ENCODE data around the gene PRG3.

The PRG3 gene, protein sequence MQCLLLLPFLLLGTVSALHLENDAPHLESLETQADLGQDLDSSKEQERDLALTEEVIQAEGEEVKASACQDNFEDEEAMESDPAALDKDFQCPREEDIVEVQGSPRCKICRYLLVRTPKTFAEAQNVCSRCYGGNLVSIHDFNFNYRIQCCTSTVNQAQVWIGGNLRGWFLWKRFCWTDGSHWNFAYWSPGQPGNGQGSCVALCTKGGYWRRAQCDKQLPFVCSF

DNA sequence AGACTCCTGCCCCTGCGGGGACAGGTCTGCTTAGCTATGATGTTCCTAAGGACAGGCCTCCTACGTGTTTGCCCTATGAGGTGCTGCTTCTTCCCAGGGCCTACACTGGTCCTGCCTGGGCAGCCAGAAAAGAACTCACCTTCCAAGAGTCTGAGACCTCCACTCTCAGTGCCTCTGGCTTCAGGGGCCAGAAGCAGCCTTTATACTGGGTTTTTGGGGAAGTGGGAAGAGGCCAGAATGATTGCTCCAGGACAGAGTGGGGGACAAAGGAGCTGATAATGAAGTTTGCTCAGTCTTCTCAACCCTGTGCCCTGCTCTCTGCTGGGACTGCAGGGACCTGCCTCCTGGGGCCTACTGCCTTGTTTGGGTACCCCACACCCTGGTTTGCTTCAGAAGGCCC lies at the start of gene PRG3:
Gene PRG3 (minus strand): TSS at position 176 of the 400 bp plus-strand sequence. CDS start 442 bp downstream, outside the sequence.
- no peak for DNase-seq (ENCODE audit: low read depth in 1 of 2, low spot score in 1 of 2)

DNA sequence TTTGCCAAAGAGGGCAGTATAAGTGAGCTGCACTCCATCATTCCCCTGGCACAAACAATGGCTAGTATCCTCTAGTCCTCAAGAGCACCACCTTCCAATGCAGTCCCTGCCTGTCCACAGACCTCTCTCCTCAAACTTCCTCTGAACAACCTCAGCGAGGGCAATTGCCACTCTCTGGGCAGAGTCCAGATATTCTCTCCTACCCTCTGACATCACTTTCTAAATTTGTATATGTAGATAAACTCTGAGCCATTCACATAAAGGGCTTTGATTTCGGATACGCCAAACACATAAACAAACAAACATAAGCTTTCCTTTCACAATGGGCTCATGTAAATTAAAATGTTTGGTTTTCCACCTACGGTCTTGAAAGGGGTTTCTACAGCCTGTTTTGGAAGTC lies 49.0 kb upstream of the PRG3 start:
- DNase-seq (ENCODE audit: low read depth in 1 of 2, low spot score in 1 of 2): no peak

DNA sequence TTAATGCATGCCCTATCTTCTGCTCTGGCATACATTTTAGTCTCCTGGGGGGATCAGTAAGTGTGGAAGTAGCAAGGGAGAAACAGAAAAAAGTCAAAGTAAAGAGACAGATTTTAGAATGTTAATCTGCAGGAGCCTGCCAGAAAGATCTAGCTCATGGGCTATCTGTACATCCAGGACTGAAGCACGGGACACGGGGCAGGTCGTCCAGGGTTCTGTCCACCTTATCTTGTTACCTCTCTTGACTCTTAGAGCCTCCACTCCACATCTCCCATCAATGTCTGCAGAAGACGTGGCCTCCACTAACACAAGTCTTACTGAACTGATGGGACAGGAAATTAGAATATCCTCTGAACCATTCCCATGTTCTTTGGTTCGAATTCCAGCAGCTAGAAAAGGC lies 47.7 kb upstream of the PRG3 start:
- no peak for DNase-seq (ENCODE audit: low read depth in 1 of 2, low spot score in 1 of 2)

DNA sequence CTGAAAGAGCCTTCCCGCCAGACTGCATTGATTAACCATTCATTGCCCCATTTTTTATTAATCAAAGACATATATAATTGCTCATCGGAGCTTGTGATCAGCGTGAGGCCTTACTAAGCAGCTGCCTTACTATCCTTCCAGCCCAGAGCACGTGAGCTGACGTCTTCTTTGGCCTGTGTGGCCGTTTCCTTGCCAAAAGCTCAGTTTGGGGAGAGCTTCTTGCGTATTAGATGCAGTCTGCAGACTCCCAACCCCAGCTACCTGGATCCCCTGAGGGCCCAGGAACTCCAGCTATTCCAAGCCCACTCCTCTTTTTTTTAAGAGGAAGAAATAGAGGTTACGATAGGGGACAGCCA lies 46.8 kb upstream of the PRG3 start:
- DNase-seq (ENCODE audit: low read depth in 1 of 2, low spot score in 1 of 2): no peak

DNA sequence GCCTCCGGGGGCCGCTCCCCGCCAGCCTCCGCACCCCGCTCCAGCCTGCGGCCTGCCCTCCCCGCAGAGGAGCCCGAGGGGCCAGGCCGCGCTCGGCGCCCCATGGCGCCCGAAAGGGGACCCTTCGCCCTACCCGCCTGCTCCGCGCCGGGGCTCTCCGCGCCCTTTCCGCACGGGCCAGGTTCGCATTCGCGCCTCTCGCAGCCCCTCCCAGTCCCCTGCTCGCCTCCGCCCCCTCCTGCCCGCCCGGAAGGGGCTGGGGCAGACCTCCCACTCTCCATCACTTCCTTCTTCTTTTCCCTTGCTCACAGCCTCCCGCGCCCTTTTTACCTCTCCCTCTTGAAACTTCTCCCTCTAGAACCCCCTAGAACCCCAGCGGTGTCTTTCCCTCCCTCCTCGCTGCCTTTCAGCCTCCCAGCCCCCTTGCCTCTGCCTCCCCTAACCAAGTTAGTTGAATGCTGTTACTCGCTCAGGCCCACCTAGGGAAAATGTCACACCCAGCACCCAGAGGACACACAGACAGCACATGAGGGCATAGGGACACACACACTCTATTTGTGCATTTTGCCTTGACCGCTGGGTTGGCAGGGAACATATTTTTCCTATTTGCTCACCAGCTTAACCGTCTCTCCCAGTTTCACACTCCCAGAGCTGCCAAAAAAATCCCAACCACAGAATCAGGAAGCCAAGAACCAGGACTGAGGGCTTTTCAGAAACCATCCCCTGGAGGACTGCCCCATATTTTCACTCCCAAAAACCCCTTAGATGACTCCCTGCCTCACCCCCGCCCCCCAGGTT lies 46.2 kb upstream of the PRG3 start, which contains the start of gene SLC43A3:
Gene SLC43A3 (minus strand): TSS at position 193 of the 798 bp plus-strand sequence. CDS start 949 bp downstream, outside the sequence.
- DNase-seq (ENCODE audit: low read depth in 1 of 2, low spot score in 1 of 2): peak; percentile 20 to 77

DNA sequence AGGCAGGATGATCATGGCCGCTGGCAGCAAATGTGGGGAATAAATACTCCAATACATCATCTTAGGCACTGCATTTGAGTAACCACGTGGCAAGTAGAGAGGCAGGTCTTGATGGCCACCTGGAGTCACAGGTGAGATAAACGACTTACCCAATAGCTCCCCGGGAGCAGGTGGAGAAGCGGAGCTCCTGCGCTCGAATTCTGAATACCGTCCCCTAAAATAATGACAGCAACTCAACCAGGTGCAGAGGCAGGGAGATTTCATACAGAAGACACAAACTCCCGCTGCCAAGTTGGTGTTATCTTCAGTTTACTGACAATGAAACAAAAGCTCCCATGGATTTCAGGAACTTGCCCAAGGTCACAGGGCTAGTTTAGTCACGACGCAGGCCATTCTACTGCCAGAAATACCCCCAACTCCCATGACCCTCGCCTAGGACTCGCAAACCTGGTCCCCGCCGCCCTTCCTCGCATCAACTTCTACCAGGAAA lies 45.5 kb upstream of the PRG3 start:
- DNase-seq (ENCODE audit: low read depth in 1 of 2, low spot score in 1 of 2): no peak

DNA sequence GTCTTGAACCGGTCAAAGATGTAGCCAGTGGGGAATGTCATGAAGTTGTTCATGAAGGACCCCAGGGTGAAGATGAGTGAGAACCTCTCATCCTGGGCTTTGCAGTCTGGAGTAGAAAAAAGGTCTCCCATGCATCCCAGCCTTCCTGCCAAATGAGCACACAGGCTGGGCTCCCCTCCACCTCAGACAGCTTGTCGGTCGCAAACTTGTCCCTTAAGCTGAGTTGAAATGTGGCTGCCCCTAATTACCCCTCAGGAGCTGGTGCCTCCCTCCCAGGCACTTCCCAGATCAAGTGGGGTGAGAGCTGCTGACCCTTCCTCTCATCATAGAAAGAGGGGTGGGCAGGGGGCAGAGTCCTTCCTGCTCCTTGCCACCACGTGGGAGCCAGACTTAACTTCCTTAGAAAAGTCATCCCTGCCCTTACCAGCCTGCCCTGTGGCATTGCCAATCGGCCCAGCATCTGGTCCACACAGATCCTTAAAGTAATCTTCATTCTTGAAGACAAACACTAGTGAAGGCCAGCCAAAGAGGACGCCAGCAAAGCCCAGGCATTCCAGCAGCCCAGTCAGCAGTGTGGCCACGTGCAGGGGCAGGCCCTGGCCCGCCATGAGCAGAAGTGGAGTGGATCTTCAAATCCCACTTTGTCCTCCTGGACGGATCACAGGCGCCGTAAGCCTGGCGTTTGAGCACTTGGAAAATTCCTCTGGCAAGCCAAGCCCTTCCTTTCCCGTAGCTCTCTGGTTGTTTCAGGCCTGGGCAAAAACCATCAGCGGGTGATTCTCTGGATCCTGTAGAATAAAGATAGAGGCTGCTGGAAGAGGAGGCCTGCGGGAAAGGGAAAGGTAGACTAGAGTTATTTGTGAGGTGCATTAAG lies 44.9 kb upstream of the PRG3 start:
- no peak for DNase-seq (ENCODE audit: low read depth in 1 of 2, low spot score in 1 of 2)

DNA sequence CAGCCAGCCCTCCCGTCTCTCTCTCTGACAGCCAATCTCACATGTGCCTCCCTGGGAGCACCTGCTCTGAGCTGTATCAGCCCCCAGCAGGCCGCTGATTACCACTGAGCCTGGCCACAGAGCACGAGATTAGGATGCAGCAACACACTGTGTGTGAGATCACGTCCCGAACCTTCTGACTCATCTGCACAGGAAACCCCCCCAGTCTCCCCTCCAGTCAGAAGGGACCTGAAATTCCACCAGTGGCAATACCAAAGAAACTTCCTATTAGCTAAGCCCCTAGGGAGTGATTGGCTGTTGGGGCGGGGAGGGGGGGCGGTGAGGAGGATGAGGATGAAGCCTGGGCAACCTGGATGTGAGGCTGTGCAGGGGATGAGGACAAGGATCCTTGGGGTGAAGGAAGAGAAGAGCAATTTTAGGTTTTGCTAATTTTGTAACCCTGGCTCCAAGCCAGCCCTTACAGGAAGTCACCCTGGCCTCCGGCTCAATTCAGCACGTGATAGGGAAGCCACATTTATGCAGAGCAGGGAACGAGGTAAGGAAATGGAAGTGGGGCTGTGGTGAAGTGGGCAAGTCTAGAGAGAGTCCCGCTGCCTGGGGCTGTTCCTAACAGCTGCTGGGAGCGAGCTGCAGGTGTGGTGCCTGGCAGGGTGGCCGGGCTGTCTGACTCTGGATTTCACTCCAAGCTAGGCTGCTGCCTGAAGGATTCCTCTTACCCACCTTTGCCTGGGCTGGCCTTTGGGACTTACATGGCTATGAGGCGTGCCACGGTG lies 44.0 kb upstream of the PRG3 start:
- DNase-seq (ENCODE audit: low read depth in 1 of 2, low spot score in 1 of 2): peak; percentile 58 to 69

DNA sequence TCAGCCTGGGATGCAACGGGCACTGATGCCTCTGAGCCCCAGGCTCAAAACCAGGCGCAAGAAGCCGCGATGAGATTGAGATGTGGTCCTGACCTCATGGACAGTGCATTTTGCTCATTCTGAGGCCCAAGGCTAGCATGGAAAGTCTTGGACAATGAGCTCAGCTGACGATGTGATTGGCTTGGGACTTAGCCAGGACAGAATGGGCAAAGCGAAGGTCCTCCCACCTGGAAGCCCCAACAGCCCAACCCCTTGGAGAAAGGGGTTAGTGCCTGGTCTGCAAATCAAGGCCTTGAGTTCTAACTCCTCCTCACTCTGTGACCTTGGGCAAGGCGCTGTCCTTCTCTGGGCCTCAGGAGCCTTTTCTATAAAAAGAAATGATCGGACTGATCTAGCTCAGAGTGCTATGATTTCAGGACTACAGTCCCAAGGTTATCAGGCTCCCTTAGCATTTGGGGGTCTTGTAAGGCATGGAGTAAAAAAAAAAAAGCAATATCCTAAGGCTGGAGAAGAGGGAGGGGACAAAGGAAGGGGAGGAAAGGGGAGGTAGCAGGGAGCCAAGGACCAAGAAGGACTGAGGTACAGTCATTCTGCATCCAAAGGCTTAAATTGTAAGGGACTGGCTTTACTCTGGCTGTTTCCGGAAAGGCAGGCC lies 43.3 kb upstream of the PRG3 start:
- no peak for DNase-seq (ENCODE audit: low read depth in 1 of 2, low spot score in 1 of 2)

DNA sequence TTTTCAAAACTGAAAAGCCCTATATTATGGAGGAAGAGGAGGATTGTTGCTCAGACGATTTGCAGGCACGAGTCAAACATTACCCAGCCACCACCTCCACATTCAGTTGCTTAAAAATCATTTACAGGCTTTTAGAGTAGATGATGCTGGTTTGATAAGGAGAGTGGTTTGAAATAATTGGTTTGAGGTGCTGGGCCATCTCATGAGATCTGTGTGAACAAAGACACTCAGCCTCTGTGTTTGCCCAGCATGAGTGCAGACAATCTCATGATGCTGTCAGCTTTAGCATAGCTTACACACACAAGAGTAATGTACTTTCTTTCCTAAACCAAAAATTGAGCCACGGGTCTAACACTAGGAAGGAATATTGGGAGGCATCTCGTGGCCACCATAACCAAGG lies 41.7 kb upstream of the PRG3 start:
- no peak for DNase-seq (ENCODE audit: low read depth in 1 of 2, low spot score in 1 of 2)

DNA sequence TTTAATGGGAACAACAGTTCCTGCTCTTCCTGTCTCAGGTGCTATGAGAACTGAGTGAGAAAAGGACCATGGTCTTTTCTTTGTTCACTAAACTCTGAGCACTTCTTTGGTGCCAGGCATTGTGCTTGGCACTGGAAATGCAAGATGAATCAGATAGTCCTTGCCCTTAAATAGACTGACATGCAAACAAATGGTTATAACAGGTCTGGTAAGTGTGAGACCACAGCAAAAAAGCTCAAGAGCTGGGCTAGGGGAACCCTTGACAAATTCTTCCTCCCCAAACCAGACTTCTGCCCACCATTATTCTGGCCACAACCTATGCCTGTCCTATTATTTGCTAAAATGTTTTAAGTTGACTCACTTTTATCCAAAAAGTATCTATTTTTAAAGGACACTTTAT lies 40.9 kb upstream of the PRG3 start:
- no peak for DNase-seq (ENCODE audit: low read depth in 1 of 2, low spot score in 1 of 2)

DNA sequence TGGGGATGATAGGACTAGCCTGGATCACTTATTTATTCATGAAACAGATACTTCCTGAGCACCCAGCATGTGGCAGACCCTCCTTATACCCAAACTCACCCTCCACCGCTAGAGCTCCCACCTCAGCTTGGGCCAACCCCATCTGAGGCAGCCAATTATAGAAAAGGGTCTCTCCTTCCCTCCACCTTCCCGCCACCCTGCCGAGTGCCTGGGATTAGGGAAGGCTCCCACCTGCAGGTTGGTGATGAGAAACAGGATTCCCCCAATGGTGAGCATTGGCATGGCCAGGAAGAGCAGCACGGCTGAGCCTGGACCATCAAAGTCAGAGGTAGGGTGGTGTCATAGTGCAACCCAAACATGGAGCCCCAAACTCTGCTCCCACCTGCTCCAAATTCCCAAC lies 40.1 kb upstream of the PRG3 start:
- DNase-seq (ENCODE audit: low read depth in 1 of 2, low spot score in 1 of 2): no peak

DNA sequence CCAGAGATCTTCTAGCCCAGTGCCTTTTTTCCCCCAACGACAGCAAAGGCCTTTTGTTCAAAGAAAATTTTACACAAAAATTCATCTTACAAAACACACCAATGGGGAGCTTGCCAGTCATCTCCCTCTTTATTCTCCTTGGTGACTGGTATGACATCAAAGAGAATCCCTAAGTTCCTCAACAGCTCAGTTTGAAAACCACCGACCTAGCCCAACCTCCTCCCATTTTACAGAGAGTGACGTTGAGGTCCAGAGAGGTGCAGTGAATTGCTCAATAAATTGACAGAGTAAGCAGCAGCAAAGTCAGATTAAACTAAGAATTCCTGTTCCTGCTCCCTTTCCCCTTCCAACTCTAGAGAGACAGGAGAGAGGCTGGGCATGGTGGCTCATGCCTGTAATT lies 38.2 kb upstream of the PRG3 start:
- DNase-seq (ENCODE audit: low read depth in 1 of 2, low spot score in 1 of 2): no peak

DNA sequence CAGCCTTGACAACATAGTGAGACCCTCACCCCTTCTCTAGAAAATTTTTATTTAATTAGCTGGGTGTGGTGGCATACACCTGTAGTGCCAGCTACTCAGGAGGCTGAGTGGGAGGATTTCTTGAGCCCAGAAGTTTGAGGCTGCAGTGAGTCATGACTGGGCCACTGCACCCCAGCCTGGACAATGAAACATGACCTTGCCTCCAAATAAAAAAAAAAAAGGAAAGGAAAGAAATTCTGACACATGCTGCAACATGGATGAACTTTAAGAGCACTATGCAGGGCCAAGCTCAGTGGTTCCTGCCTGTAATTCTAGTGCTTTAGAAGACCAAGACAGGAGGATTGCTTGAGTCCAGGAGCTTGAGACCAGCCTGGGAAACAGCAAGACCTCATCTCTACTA lies 37.2 kb upstream of the PRG3 start:
- DNase-seq (ENCODE audit: low read depth in 1 of 2, low spot score in 1 of 2): no peak

DNA sequence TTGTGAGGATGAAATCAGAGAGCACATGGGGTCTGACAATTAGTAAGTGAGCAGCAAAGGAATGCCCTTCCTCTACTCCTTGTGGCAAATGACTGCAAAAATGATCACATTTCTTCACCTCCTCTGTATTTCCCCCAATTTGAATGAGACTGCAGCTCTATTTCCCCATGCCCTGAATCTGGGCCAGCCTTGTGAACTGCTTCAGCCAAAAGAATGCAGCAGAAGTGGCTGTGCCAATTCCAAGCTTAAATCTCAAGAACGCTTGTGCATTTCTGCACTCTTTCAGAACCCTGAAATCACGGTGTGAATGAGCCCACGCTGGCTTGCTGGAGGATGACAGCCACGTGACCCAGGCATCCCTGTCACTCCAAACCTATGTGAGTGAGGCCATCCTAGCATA lies 36.1 kb upstream of the PRG3 start:
- no peak for DNase-seq (ENCODE audit: low read depth in 1 of 2, low spot score in 1 of 2)

DNA sequence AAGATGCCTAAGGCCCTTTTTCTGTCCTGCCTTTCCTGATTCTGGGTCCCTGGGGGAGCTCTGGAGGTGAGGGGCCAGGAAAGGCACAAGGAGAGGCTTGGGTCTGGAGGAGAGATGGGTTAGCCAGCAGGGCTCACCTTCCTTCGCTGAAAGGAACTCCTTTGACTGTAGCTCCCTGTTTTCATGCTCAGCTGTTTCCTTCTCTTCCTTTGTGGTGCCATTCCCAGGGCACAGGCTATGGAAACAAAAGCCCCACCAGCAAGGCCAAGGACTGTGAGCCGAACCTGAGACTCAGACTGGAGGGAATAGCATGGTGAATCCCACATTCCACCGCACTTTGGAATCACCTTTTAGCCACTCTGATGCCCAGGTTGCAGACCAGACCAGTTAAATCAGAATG lies 35.5 kb upstream of the PRG3 start:
- no peak for DNase-seq (ENCODE audit: low read depth in 1 of 2, low spot score in 1 of 2)

DNA sequence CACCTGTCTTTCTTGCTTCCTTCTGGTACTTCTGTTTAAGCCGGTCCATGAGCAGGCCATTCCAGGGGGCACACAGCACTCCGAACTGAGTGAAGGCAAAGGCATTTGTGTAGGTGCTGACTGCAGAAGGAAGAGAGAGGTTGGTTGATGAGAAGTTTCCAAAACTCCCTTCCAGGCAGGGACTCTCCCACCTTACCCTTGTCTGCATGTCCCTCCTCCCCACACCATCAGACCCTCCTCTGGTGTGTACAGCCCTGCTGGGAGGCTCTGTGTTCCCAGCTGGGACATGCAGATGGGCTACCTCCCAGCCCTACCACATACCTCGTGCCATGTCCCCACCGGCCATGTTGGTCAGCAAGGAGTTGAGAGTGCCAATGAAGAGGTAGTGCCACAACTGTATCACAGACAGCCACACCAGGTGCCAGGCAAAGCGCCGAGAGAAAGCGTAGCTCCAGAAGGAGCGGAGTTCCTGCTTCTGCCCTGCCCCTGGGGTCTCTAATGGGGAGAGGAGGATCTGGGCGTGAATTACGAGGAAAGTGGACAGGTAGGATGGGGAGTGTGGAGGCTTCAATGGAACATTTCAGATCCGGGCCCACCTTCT lies 33.8 kb upstream of the PRG3 start:
- DNase-seq (ENCODE audit: low read depth in 1 of 2, low spot score in 1 of 2): no peak

DNA sequence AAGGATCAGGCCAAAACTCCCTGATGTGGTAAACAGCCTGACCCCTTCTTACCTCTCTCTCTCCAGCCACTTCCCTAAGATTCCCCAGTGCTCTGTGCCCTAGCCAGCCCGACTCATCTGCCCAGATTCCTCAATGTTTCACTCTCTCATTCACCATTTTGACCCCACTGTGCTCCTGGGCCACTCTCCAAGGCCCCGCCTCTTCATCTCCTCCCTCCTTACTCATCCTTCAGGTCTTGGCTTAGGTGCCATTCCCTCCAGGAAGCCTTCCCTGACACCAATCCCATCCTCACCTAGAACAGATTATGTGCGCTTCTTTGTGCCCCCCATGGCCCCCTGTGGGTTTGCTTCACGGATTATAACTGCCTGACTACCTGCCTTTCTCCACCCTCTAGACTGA lies 32.7 kb upstream of the PRG3 start:
- no peak for DNase-seq (ENCODE audit: low read depth in 1 of 2, low spot score in 1 of 2)

DNA sequence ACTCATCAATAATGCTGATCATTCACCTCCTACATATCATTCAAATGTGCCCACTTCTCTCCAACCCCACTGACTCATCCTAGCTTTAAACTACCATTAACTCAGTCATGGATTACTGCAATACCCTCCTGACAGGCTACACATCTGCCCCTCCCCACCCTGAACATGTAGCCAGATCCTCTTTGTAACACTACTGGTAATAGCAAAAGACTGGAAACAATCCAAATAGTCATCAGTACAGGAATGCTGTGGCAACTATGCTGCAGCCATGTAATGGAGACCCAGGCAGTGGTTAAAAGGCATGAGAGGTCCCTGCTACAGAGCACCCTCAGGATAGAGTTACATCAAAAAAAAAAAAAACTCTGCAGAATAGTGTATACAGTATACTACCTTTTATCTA lies 29.3 kb upstream of the PRG3 start:
- DNase-seq (ENCODE audit: low read depth in 1 of 2, low spot score in 1 of 2): no peak

Data from stimulated activated CD4-positive, alpha-beta T cell treated with anti-CD3 and anti-CD28 coated beads, Interleukin-15, amount 100 ng/mL, for 1 hour (primary cell).